HG02840 (cell line): ENCODE results near the gene HNRNPF.

ENCODE experiments used
- ATAC-seq: cut with Tn5 transposase; IDR thresholded peaks from one replicate; pipeline ENCODE4 v1.9.1; 2021; ENCODE audit warnings: mild to moderate bottlenecking, moderate library complexity, moderate number of reproducible peaks; ENCODE audit not compliant: unreplicated experiment, low FRiP score

Gene HNRNPF

GRCh38 chr10:43383204-43383971, 25.6 kb downstream of the HNRNPF start:
- ATAC-seq = no peak

GRCh38 chr10:43380610-43381222, 28.3 kb downstream of the HNRNPF start:
- no peak for ATAC-seq

- ATAC-seq = no peak
Observed at GRCh38 chr10:43377424-43377883, 31.5 kb downstream of the HNRNPF start.

- no peak for ATAC-seq
Observed at GRCh38 chr10:43376828-43377423, 32.1 kb downstream of the HNRNPF start.

GRCh38 chr10:43376046-43376635, 32.8 kb downstream of the HNRNPF start:
- no peak for ATAC-seq

GRCh38 chr10:43375401-43376020, 33.5 kb downstream of the HNRNPF start:
- no peak for ATAC-seq

- no peak for ATAC-seq
Observed at GRCh38 chr10:43374194-43374593, 34.8 kb downstream of the HNRNPF start.

GRCh38 chr10:43373461-43373860, 35.5 kb downstream of the HNRNPF start:
- ATAC-seq = no peak

GRCh38 chr10:43372765-43373361, 36.1 kb downstream of the HNRNPF start:
- no peak for ATAC-seq

- no peak for ATAC-seq
Observed at GRCh38 chr10:43371418-43371817, 37.6 kb downstream of the HNRNPF start, which contains the start of gene FXYD4. TSS of gene FXYD4 (plus strand) at chr10:43371636. CDS start at chr10:43373747, 2,111 bp downstream.

GRCh38 chr10:43370671-43371215, 38.2 kb downstream of the HNRNPF start:
- no peak for ATAC-seq

GRCh38 chr10:43369921-43370320, 39.1 kb downstream of the HNRNPF start:
- no peak for ATAC-seq

GRCh38 chr10:43365001-43365400, 44.0 kb downstream of the HNRNPF start:
- no peak for ATAC-seq

GRCh38 chr10:43362191-43362839, 46.7 kb downstream of the HNRNPF start:
- peak; percentile 97 for ATAC-seq

GRCh38 chr10:43361547-43362190, 47.3 kb downstream of the HNRNPF start:
- no peak for ATAC-seq

GRCh38 chr10:43360086-43360485, 48.9 kb downstream of the HNRNPF start:
- no peak for ATAC-seq

- ATAC-seq = no peak
Observed at GRCh38 chr10:43355749-43356371, 53.1 kb downstream of the HNRNPF start.

- ATAC-seq = no peak
Observed at GRCh38 chr10:43354879-43355380, 54.1 kb downstream of the HNRNPF start.

GRCh38 chr10:43354330-43354635, 54.7 kb downstream of the HNRNPF start:
- ATAC-seq = no peak
